Rectal smooth muscle tissue (tissue), 1 donor: ENCODE measurements around the gene PRICKLE1.

Source experiments
- H3K27ac ChIP-seq: one replicate; pipeline ENCODE4 v1.7.0; 2013; ENCODE audit warnings: low read depth, low read length, inconsistent platforms
- H3K27me3 ChIP-seq: one replicate; pipeline ENCODE4 v1.7.0; 2013; ENCODE audit warnings: low read length; ENCODE audit not compliant: control insufficient read depth, insufficient read depth
- H3K36me3 ChIP-seq: one replicate; pipeline ENCODE4 v1.7.0; 2013; ENCODE audit warnings: low read length; ENCODE audit not compliant: control insufficient read depth, insufficient read depth
- H3K4me1 ChIP-seq: one replicate; pipeline ENCODE4 v1.7.0; 2013; ENCODE audit warnings: low read length; ENCODE audit not compliant: control insufficient read depth, insufficient read depth
- H3K4me3 ChIP-seq: one replicate; pipeline ENCODE4 v1.7.0; 2013; ENCODE audit warnings: low read length
- H3K9ac ChIP-seq: one replicate; pipeline ENCODE4 v1.7.0; 2013; ENCODE audit warnings: low read length

PRICKLE1 gene

DNA sequence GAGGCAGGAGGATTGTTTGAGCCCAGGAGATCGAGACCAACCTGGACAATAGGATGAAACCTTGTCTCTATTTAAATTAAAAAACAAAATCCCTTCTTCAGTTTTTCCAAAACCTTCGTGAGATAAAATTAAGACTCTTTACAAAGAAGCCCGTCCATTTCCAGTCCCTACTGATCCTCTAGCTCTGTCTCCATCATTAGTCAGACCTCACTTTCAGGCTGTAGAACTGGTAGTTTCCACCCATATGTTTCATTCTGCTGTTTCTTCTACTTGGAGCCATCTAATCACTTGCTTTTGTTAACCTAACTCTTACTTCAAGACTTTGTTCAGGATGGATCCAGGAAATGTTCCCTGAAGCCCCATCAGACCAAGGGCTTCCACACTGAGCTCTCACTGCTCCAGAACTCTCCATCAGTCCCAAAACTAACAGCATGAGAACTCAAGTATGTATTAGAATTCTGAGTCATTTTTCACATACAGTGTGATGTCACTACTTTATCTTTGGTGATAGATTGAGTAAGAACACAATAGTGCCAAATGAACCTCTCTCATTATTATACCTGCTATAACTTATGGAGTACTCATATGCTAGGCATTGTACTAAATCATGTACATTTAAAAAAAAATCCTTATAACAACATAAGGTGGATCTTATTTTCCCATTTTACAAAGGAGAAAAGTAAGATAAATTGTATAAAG lies 90.8 kb downstream of the PRICKLE1 start:
- H3K4me1 ChIP-seq = no peaks in the 10 kb centered on the region
- no peak overlapping the region for H3K27ac ChIP-seq
- H3K36me3 ChIP-seq = no peaks in the 10 kb centered on the region
- no peak overlapping the region for H3K4me3 ChIP-seq
- no peaks in the 10 kb centered on the region for H3K27me3 ChIP-seq
- no peak overlapping the region for H3K9ac ChIP-seq

DNA sequence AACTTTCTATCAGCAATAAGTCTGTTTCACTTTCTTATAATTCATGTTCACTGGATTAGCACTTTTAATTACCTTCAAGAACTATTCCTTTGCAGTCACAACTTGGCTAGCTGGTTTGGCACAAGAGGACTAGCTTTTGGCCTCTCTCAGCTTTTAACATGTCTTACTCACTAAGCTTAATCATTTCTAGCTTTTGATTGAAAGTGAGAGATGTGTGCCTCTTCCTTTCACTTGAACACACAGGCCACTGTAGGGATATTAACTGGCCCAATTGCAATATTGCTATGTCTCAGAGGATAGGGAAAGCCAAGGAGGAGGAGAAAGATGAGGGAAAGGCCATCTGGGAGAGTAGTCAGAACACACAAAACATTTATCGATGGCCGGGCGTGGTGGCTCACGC lies 92.7 kb downstream of the PRICKLE1 start:
- Histone ChIP-seq H3K4me1 (no peaks in the 10 kb centered on the region), H3K27ac (no peak overlapping the region)

DNA sequence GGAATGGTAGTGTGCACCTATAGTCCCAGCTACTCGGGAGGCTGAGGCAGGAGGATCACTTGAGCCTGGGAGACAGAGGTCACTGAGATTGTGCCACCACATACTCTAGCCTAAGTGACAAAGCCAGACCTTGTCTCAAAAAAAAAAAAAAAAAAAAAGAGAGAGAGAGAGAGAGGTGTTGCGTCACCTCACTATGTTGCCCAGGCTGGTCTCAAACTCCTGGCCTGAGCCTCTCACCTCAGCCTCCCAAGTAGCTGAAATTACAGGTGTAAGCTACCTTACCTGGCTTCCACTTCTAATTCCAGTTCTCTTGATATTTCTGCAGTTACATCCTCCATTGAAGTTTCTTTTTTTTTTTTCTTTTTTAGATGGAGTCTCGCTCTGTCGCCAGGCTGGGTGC lies 94.3 kb downstream of the PRICKLE1 start:
- H3K4me3 ChIP-seq = no peak overlapping the region
- no peaks in the 10 kb centered on the region for H3K36me3 ChIP-seq
- no peaks in the 10 kb centered on the region for H3K27me3 ChIP-seq
- H3K27ac ChIP-seq = no peak overlapping the region
- no peaks in the 10 kb centered on the region for H3K4me1 ChIP-seq
- no peak overlapping the region for H3K9ac ChIP-seq

More for the DNA sequence above, 92.7 kb downstream of the PRICKLE1 start:
- H3K36me3 ChIP-seq = no peaks in the 10 kb centered on the region
- H3K27me3 ChIP-seq = no peaks in the 10 kb centered on the region
- no peak overlapping the region for H3K9ac ChIP-seq
- no peak overlapping the region for H3K4me3 ChIP-seq

DNA sequence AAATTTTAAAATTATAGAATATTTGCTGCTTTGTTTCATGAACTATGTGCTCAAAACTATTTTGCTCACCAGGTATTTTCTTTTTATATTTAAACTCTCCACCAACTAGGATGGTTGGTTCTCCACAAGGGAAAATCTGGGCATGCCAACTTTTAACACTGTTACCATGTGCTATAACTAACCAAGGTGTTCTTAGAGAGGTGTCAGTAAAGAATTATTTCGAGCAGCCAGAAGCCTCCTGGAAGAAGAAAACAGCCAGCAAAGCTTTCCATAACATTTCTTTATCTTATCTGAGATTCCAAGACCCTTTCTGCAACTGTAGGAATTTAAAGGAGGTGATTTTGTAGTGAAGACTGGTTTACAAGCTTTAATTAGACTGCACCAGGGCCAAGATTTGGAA lies 97.3 kb downstream of the PRICKLE1 start:
- no peaks in the 10 kb centered on the region for H3K4me1 ChIP-seq
- H3K9ac ChIP-seq = no peak overlapping the region
- no peak overlapping the region for H3K27ac ChIP-seq

DNA sequence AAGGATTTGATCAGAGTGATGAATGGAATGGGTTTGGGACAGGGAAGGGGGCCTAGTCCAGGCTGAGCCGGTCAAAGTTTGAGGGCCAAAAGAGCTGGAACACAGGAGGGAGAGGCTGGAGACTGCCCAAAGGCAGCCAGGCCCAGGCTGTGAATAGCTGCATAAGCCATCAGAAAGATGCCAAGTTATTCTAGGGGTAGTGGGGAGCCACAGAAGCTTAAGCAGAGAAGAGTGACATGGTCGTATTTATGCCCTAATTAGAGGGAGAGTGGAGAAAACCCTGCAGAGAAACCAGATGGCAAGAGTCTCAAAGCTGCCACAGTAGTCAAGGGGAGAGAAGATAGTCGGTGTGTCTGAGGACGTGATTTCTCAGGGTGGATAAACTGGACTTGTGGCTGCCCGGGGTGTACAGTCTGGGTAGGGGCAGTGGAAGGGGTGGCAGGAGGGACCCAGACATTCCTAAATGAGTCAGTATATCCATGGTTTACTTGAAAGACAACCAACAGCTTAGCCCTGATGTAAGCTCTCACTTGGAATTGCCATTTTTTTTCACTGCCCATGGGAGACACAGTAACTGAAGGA lies 99.2 kb downstream of the PRICKLE1 start:
- Histone ChIP-seq H3K27ac (no peak overlapping the region), H3K4me3 (no peak overlapping the region), H3K36me3 (no peaks in the 10 kb centered on the region), H3K27me3 (no peaks in the 10 kb centered on the region), H3K9ac (no peak overlapping the region), H3K4me1 (no peaks in the 10 kb centered on the region)

More for the DNA sequence above, 97.3 kb downstream of the PRICKLE1 start:
- no peaks in the 10 kb centered on the region for H3K36me3 ChIP-seq
- H3K4me3 ChIP-seq = no peak overlapping the region
- H3K27me3 ChIP-seq = no peaks in the 10 kb centered on the region

DNA sequence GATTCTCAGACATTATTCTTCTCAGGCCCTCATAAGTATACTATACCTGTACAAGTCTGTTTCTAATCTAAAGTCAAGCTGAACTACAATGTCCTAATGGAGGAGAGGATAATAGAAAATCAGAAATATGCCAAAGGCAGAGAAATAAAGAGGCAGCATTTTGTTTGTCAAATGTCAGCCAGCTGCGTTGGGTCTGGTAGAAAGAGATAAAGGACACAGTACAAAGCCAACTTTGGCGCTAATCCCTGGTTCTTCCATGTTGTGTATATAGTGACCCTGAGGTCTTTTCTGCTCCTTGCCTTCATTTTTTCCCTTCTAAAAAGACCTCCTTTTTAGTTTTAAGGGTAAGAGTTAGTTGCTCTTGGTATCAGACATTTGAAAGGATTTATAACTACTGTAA lies 103.1 kb downstream of the PRICKLE1 start:
- Histone ChIP-seq H3K36me3 (no peaks in the 10 kb centered on the region), H3K4me1 (peaks cover 2% of the 10 kb centered on the region), H3K9ac (no peak overlapping the region), H3K27ac (no peak overlapping the region), H3K4me3 (no peak overlapping the region), H3K27me3 (no peaks in the 10 kb centered on the region)

DNA sequence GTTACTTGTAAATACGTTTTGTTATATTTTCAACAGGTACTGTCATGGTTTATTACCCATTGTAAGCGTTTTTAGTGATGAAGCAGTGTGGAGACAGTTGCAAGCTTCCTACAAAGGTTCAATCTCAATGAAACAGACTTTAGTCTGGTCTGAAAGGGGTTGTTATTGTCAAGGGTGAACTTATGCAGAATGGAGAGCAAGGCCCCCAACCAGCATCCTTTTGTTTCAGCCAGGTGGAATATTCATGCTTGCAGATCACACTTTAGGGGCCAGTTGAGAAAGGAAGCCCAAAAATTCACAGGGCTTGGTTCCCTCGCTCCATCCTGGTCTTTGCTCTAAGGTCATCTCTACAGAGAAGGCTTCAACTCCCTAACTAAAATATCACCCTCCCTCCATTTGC lies 103.7 kb downstream of the PRICKLE1 start:
- Histone ChIP-seq H3K36me3 (no peaks in the 10 kb centered on the region), H3K27ac (no peak overlapping the region), H3K4me1 (peaks cover 2% of the 10 kb centered on the region), H3K9ac (no peak overlapping the region), H3K27me3 (no peaks in the 10 kb centered on the region), H3K4me3 (no peak overlapping the region)

DNA sequence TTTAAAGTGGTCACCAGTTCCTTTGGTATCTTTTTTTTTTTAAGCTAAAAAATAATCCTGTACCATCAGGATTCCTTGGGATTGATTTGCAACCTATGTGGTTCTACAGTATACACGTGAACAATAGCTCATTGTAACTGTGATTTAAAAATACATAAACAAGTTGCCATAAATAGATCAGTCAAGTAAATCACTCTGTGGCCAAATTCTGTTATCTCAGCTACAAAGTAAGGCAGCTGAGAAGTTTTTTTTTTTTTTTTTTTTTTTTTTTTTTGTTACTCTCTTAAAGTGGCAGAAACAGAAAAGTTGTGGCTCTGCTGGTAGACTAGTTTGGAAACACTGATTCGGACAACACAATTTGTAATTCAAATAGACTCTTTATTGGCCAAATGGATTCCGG lies 104.5 kb downstream of the PRICKLE1 start:
- Histone ChIP-seq H3K27ac (no peak overlapping the region), H3K36me3 (no peaks in the 10 kb centered on the region), H3K27me3 (no peaks in the 10 kb centered on the region), H3K9ac (no peak overlapping the region), H3K4me1 (peaks cover 2% of the 10 kb centered on the region), H3K4me3 (no peak overlapping the region)

DNA sequence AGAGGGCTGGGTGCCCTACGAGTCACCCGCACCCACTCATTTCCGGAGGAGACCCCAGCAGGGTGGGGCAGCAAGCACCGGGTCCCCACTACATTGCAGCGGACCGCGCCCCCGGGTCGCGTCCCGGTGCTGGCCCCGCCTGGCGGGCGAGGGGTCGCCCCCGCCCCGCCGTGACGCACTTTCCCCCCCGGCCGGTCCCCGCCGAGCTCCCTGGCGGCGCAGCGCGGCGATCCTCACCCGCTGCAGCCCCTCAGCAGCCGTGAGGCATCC lies 106.1 kb downstream of the PRICKLE1 start:
- H3K4me3 ChIP-seq = peak overlapping the region; percentile 81
- no peaks in the 10 kb centered on the region for H3K36me3 ChIP-seq
- no peak overlapping the region for H3K9ac ChIP-seq
- peak overlapping the region; percentile 70 for H3K27ac ChIP-seq
- H3K27me3 ChIP-seq = no peaks in the 10 kb centered on the region
- H3K4me1 ChIP-seq = peaks cover 2% of the 10 kb centered on the region

DNA sequence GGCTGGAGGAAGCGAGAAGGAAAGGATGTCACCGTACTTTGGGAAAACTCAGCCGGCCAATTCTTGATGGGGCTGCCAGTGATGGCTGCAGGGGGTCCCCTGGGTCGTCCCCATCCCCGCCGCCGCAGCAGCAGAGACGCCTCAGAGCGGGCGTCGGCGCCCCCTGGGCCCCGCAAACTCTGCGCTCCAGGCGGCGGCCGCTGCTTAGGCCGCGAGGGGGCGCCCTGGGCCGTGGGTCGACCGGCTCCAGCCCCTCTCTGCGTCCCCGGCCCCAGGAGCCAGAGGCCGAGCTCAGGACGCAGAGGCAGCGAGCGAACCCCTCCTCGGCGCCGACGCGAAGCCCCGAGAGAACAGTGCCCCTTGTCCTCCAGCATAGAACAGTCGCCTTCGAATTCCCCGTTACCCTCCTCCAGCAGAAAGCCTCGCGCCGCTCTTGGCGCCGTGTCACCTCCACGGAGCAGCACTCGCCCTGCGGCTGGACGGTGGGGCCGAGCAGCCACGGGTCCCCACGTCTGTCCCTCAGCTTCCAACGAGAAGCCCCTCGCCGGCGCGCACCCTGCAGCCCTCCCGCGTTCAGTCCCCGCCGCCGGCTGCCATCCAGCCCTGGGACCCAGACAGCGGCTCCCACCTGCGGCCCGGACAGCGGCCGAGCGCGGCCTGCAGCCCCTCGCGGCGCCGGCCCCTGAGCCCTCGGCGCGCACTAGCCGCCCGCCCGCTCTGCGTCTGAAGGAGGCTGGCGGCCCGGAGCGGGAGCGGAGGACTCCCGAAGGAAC lies 106.6 kb downstream of the PRICKLE1 start:
- H3K9ac ChIP-seq = peak overlapping the region; percentile 74
- peaks cover 2% of the 10 kb centered on the region for H3K4me1 ChIP-seq
- peak overlapping the region; percentile 70 for H3K27ac ChIP-seq
- H3K4me3 ChIP-seq = peak overlapping the region; percentile 81
- H3K27me3 ChIP-seq = no peaks in the 10 kb centered on the region
- H3K36me3 ChIP-seq = no peaks in the 10 kb centered on the region

DNA sequence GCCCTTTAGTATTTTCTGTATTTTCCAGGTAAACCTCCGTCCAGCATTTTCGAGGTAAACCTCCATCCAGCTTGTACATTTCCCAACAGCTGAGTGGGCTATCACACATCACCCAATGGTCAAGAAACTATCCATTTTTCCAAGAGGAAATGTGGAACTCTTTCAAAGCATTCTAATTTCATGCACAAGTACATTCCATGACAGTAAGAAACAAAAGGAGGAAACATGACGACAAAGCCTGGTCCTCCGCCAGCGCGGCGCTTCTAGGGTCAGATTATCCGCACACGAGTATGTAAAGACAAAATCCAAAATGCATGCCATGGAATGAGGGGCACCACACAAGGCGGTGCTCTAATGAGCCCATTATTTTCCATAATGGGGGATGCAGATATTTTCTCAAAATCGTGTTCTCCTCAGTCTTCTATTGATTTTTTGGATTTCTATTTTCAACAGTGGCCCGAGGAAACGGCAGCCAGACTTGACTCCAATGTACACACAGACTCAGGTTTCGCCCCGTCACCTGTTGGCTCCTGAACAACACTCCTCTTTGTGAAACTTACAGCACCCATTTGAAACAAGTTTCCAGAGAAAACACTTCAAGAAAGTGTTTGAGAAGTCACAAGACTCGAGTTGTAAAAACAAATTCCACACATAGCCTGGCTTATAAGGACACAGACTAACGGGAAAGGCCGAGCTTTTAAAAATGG lies 107.4 kb downstream of the PRICKLE1 start:
- Histone ChIP-seq H3K9ac (no peak overlapping the region), H3K27me3 (no peaks in the 10 kb centered on the region), H3K4me1 (peaks cover 2% of the 10 kb centered on the region), H3K36me3 (no peaks in the 10 kb centered on the region), H3K4me3 (peak overlapping the region; percentile 81), H3K27ac (peak overlapping the region; percentile 69)

DNA sequence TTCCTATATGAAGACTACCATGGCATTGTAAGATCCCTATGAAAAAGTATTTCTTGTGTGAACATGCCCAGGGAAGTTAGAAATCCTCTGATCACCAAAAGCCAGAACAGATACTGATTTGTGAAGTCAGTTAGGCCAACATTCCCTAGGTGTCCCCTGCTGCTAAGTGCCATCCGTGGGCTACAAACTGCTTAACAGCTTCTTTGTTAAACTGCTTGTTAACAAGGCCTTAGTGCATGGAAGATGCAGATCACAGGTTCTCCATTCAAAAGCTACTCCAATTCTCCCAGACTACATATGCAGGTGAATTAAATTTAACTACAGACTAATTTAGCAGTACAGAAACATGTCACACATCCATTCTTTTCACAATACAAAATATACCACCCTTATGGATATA lies 108.2 kb downstream of the PRICKLE1 start:
- peaks cover 2% of the 10 kb centered on the region for H3K4me1 ChIP-seq
- no peaks in the 10 kb centered on the region for H3K27me3 ChIP-seq
- no peak overlapping the region for H3K4me3 ChIP-seq
- no peak overlapping the region for H3K27ac ChIP-seq
- H3K36me3 ChIP-seq = no peaks in the 10 kb centered on the region
- no peak overlapping the region for H3K9ac ChIP-seq
